ENCODE measurements around the gene HOXA11.

The HOXA11 gene

DNA sequence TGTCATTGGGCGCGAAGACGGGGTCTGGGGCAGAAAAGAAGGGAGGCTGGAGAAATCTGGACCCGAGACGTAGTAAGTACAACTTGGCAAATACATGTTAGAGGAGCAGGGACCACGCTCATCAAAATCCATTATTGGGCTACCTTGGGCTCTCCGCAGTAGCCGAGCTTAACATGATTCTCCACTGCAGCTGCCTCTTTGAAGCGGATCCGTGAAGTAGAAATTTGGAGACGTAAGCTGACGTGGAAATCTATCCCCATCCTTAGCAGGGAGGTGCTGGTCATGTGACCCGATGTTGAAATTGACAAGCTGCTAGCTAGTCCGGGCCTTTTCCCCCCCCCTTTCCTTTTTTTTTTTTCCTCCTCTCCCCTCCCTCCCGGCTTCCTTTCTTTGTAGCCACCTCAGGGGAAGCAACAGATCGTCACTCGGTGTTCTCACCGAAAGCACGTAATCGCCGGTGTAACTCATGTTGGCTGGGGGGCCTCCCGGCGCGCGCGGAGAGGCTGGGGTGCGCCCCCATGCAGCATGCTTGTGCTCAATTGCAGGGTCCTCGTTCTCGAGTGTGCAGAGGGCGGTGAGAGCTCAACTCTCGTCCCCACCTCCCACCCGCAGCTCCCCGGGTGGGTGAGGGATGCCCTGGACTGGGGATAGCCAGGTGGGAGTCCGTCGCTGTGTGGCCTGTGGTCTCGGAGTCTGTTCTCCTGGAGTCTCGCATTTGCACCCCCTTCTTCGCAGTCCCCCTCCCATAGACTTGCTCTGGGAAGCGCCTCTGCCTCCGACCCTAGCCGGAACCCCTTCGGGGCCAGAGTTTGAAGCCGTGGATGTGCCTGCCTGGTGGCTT is at the start of gene HOXA11:
HOXA11 (minus strand) TSS at position 220 of the 841 bp plus-strand sequence; CDS start at position 132, 88 bp downstream.
- peak; percentile 84 for DNase-seq (ENCODE audit: low read depth)

- no peak for DNase-seq (ENCODE audit: low read depth)
These were observed 44.4 kb upstream of the HOXA11 start for GRCh38 chr7:27229448-27229847.

GRCh38 chr7:27224983-27225934 is 40.2 kb upstream of the HOXA11 start:
- DNase-seq (ENCODE audit: low read depth) = no peak

- DNase-seq (ENCODE audit: low read depth) = no peak
These were observed 39.0 kb upstream of the HOXA11 start for GRCh38 chr7:27223941-27224575.

DNA sequence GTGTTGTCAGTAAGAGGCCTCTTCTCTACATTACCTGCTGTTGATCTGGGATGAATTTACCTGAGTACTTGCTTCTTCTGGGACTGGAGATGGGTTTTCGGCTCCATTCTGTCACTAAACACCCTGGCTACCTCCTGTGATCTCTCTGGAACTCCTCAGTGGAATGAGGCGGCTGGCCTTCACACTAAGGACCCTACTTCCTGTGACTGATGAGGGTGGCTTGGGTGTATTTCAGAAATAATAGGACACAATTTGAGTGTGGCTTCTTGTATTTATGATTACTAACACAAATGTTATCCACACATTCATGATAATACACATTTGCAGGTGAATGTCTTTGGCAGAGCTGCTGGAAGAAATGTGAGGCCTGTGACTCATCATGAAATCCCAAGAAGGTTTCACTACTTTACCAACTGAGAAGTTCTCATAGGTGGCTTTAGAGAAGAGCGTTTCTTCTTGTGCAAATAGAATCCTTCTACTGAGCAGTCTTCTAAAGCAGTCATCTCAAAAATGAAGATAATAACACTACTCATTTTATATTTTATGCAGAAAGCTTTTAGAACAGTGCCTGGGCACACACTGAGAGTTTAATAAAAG is 36.3 kb upstream of the HOXA11 start:
- no peak for DNase-seq (ENCODE audit: low read depth)

- DNase-seq (ENCODE audit: low read depth) = no peak
These were observed 35.5 kb upstream of the HOXA11 start for GRCh38 chr7:27220440-27220955.

- DNase-seq (ENCODE audit: low read depth) = no peak
These were observed 34.8 kb upstream of the HOXA11 start for GRCh38 chr7:27219821-27220220.

DNA sequence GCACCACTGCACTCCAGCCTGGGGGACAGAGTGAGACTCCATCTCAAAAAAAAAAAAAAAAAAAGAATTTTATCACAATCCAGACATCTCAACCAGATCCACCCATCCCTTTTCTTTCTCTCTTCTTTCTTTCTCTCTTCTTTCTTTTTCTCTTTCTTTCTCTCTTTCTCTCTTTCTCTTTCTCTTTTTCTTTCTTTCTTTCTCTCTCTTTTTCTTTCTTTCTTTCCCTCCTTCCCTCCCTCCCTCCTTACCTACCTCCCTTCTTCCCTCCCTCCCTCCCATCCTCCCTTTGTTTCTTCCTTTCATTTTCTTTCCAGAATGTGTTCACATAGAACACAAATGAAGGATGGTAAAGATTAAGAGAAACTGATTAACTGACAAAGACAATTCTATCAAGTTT is 32.9 kb upstream of the HOXA11 start:
- no peak for DNase-seq (ENCODE audit: low read depth)

DNA sequence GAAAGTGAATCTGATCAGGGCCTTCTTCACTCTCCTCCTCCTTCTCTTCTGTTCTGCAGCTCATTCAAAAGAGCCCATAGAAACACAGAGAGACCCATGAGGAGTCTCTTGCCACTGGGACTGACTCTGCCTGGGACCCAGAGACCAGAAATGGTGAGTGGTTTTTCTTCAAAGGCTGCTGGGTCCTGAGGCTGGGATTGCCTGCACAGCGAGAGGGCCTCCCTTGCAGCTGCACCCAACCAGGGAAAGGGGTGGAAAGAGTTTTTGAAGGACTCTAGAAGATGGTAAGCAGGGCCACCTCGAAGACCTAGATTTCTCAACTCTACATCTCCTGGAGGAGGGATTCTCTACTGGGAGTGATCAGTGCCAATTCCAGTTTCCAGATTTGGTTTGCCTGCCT is 30.3 kb upstream of the HOXA11 start:
- DNase-seq (ENCODE audit: low read depth) = no peak

DNA sequence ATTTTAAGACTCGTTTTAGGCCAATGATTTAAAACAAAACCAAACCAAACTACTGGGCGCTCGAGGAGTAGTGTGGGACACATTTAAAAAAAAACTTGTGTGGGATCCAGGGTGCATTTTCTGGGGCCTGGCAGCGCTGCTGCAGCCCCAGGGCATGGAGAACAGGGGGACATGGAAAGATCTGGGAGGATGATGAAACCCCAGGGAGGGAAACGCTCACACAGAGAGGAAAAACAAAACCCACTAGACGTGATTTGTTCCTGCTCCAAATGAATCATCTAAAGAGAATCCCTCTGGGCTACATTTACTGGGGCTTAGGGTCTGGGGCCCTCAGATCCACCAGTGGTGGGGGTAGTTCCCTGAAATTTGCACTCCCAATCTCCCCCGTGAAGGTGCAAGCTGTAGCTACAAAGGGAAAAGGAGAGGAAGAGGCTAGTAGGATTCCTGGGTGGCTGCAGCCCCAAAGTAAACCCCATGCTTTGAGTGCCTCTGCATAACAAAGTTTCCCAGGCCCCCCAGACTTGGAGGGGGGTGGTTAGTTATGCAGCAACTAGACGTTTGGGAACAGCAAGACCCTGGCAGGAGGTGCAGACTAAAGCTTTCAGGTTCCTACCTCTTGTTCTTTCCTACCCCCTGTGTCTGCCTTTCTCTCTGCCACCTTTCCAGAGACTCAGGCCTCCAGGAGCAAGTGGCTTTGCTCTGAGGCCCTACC is 29.4 kb upstream of the HOXA11 start:
- DNase-seq (ENCODE audit: low read depth) = no peak

DNA sequence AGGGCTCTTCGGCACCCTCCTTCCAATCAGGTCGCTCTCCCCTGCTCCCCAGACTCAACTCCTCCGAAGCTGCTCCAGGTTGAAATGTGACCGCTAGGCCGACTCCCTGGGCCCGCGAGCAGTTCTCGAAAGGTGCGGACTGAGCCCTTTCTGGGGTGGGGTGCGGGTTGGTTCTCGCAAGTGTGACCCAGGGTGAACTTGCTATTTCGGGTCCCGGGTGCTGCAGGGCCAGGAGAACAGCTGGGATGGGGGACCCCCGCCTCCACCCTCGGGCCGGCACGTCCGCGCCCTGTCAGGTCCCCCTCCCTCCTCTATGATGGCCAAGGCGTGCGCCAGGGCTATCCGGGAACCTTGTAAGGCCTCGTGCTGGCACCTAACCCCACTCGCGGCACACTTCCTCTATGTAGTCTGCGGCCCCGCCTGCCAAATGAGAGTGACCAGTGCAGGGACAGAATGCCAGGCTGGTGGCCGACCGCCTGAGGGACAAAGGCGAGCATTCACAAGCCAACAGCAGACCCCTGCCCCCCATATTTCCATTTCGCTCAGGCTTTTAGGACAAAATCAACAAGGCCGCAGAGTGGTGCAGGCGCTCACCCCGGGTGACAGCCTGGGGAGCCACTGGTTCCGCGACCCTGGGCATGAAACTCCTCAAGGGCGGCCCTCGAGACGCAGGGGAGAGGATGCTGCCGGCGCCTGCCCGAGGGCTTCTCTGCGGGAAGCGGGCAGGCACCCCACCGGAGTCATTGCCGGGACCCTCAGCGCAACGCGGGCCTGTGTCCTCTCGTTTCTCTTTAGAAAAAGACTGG is 28.6 kb upstream of the HOXA11 start:
- DNase-seq (ENCODE audit: low read depth) = no peak

DNA sequence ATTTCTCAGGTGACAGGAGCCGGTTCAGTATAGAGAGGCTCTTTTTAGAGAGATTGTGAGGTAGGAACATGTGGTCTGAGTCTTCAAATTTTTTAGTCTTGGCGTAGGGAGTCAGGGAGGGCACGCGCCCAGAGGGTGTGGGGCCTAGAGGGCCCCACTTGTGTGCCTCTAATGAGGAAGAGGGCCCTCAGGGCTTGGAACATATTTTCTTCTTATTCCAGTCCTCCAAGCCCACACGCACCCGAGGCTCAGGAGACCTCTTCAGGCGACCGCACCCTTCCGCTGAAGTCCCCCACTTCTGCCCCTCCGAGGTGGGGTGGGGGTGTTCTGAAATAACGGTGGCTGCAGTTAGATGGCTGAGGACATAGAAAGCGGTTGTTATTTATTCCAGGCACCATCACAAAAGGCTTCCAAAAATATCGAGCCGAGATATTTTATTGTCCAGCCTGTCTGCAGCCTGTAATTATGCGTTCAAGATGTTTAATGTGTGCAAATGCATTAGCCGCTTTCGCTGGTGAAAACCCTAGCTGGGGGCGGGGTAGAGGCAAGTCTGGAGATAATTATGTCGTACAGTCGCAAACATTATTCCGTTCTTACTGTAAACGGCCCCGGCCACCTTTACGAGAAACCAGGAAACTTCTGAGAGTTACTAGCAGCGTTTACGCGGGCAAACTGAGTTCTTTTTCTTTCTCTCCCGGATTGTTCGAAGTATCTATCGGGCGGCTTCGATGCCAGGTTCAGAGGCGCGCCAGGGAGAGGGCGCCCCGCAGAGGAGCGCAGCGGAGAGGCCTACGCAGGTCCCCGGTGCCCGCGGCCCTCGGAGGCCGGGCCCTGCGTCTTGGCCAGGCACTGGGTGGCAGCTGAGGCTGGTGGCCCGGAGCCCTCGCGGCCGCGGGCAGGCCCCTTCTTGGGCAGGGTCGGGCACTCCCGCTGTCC is 27.7 kb upstream of the HOXA11 start:
- no peak for DNase-seq (ENCODE audit: low read depth)

GRCh38 chr7:27211764-27212204 is 26.8 kb upstream of the HOXA11 start:
- DNase-seq (ENCODE audit: low read depth) = no peak

- DNase-seq (ENCODE audit: low read depth) = no peak
These were observed 26.0 kb upstream of the HOXA11 start for GRCh38 chr7:27211084-27211446.

GRCh38 chr7:27210441-27211083 is 25.5 kb upstream of the HOXA11 start:
- no peak for DNase-seq (ENCODE audit: low read depth)

GRCh38 chr7:27209933-27210440 is 25.0 kb upstream of the HOXA11 start:
- no peak for DNase-seq (ENCODE audit: low read depth)

- DNase-seq (ENCODE audit: low read depth) = no peak
These were observed 24.0 kb upstream of the HOXA11 start for GRCh38 chr7:27208998-27209397.

DNA sequence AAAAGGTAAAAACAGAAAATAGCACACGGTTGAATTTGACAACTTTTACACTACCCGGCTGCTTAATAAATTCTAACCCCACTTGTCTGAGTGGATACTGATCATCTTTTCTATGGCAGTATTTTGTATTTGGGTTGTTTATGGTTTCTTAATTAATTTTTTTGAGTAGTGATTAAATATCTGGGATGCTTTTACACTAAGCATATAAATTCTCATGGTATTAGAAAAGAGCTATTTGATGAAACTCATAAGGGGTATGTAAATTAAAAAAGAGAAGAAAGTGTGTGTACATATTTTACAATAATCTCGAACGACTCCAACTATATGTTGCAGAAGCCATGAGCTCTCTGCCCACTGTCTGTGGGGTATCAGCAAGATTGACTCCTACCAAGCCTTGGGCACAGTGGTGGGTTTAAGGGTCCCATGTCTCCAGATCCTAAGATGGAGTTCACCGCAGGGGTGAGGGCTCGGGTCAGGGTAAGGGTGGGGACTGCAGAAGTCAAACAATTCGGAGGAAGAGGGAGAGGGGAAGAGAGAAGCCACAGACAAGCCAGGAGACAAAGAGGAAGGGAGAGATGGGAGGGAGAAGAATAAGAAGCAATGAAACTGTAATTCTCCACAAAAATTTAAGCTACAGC is 22.4 kb upstream of the HOXA11 start:
- DNase-seq (ENCODE audit: low read depth) = no peak
